HG03280 (cell line): ENCODE measurements around the gene PARP12.
"Not testable (repeated sequence)": the region's sequence is repeated elsewhere in the genome, so short reads cannot be mapped to it uniquely, and the experiment has no call there.

Experiments used
- ATAC-seq: cut with Tn5 transposase; IDR thresholded peaks from one replicate; pipeline ENCODE4 v1.9.1; 2021; ENCODE audit warnings: mild to moderate bottlenecking, moderate library complexity; ENCODE audit not compliant: unreplicated experiment

The PARP12 gene, protein sequence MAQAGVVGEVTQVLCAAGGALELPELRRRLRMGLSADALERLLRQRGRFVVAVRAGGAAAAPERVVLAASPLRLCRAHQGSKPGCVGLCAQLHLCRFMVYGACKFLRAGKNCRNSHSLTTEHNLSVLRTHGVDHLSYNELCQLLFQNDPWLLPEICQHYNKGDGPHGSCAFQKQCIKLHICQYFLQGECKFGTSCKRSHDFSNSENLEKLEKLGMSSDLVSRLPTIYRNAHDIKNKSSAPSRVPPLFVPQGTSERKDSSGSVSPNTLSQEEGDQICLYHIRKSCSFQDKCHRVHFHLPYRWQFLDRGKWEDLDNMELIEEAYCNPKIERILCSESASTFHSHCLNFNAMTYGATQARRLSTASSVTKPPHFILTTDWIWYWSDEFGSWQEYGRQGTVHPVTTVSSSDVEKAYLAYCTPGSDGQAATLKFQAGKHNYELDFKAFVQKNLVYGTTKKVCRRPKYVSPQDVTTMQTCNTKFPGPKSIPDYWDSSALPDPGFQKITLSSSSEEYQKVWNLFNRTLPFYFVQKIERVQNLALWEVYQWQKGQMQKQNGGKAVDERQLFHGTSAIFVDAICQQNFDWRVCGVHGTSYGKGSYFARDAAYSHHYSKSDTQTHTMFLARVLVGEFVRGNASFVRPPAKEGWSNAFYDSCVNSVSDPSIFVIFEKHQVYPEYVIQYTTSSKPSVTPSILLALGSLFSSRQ

DNA sequence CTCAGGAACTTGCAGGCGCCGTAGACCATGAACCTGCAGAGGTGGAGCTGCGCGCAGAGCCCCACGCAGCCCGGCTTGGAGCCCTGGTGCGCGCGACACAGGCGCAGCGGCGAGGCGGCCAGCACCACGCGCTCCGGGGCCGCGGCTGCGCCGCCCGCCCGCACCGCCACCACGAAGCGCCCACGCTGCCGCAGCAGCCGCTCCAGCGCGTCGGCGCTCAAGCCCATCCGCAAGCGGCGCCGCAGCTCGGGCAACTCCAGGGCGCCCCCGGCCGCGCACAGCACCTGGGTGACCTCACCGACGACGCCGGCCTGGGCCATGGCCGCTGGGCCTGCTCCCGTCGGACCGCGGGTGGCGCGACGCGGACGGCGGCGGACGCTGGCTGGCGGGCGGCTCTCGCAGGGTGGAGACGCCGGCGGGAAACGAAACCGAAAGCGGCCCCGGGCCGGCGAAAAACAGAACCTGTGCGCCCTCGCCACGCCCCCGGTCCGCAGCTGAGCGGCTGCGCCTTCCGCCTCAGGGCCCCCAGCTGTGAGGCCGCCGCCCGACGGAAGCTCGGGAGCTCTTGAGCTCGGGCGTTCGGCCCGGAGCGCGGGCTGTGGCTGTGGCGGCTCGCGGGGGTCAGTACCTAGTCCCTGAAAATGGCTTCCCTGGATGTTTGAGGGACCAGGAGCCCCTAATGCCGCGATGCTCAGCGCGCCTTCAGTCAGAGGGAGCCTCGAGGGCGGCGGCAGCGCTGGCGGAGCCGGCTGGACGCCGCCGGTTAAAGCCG is at the start of gene PARP12:
Gene PARP12 (minus strand): TSS at position 424 of the 772 bp plus-strand sequence. CDS start 104 bp downstream, at position 320.
- ATAC-seq: peak; percentile 96

DNA sequence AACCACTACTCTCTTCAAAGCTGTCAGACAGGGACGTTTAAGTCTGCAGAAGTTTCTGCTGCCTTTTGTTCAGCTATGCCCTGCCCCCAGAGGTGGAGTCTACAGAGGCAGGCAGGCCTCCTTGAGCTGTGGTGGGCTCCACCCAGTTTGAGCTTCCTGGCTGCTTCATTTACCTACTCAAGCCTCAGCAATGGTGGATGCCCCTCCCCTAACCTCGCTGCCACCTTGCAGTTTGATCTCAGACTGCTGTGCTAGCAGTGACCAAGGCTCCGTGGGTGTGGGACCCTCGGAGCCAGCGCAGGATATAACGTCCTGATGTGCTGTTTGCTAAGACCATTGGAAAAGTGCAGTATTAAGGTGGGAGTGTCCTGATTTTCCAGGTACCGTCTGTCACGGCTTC is 46.0 kb upstream of the PARP12 start:
- not testable (repeated sequence) for ATAC-seq

GRCh38 chr7:140096459-140096858 is 33.7 kb upstream of the PARP12 start:
- ATAC-seq: no peak

- no peak for ATAC-seq
Observed at GRCh38 chr7:140093375-140093774, 30.6 kb upstream of the PARP12 start.

DNA sequence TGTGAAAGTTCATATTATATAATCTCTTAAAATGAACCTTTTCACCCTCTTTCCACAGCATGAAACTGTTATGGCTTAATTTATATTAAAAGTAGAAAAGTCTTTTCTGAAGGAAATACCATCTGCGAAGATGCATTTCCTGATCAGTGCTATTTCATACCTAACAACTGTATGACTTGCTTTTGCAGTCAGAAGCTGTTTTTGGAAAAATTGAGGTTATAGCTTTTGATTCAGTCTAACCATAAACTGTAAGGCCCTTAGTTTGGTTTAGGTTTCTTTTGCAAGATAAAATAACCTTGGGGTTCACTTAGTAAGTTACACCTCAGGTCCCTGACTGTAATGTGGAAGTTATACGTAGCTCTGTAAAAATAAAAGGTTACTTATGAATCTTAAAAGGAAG is 22.7 kb upstream of the PARP12 start:
- ATAC-seq: no peak

- ATAC-seq: peak; percentile 85
Observed at GRCh38 chr7:140084972-140085371, 22.2 kb upstream of the PARP12 start.

GRCh38 chr7:140084142-140084655 is 21.4 kb upstream of the PARP12 start:
- no peak for ATAC-seq

DNA sequence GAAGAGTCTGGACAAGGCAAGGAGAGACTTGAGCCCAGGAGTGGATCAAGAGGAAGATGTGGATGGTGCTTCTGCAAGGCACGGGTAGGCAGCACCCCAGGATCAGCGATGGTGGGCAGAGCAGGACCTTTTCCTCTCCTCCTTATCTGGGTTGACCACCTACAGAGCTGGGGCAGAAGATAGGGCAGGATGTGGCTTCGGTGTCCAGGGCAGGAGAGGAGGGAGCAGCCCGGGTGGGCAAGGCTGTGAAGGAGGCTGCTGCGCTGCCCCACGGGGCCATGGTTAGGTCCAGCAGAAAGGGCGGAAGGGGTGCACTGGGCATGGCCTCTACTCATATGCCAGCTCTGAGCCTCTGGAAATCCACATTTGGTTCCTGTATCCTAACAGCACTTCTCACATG is 20.0 kb upstream of the PARP12 start:
- no peak for ATAC-seq

- no peak for ATAC-seq
Observed at GRCh38 chr7:140081774-140082425, 19.1 kb upstream of the PARP12 start.

- ATAC-seq: no peak
Observed at GRCh38 chr7:140080919-140081318, 18.2 kb upstream of the PARP12 start.

GRCh38 chr7:140079121-140079536 is 16.4 kb upstream of the PARP12 start:
- ATAC-seq: no peak

DNA sequence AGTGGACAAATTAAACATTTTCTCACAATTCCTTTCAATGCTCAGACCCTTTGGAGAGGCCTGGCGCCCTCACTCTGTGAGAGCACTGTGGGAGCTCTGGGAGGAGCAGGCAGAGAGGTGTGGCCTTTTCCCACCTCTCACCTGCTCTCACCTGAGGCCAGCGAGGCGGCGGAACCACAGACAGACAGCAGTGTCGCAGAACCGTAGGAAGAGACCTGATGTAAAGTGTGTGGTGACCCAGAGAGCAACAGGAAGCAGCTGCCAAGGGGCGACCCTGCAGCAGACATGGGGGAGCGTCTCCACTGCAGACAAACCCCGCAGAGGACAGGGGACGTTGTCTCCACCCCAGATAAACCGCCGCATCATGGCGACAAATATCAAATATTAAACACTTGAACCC is 15.6 kb upstream of the PARP12 start:
- ATAC-seq: no peak

- no peak for ATAC-seq
Observed at GRCh38 chr7:140074780-140075179, 12.0 kb upstream of the PARP12 start.

- ATAC-seq: no peak
Observed at GRCh38 chr7:140070546-140070945, 7.8 kb upstream of the PARP12 start.

DNA sequence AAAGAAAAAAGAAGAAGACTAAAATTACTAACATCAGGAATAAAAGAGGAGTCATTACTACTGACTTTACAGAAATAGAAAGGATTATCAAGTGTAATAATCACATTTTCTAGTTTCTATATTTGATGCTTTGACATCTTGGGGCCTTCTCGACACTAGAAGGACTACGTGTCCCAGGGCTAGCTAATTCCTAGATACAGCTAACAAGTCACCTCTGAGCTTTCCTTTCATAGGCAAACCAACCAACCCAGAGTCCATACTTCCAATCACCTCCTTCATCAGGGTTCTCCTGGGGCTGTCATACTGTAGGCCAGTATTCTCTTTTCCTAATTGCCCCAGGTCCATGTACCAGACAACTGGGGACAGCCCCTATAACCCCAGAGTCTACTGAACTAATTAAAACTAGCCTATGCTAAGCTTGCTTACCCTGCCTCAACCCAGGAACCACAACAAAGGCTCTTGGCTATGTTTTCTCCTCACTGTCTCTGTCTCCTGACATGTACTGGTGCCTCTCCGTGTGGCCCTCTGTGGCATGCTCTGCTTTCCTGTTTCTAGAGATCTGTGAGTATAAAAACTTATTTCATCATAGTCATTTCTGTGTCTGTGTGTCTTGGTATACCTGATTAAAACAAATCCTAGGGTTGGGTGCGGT is 6.7 kb upstream of the PARP12 start:
- no peak for ATAC-seq

- no peak for ATAC-seq
Observed at GRCh38 chr7:140068033-140068432, 5.3 kb upstream of the PARP12 start.

DNA sequence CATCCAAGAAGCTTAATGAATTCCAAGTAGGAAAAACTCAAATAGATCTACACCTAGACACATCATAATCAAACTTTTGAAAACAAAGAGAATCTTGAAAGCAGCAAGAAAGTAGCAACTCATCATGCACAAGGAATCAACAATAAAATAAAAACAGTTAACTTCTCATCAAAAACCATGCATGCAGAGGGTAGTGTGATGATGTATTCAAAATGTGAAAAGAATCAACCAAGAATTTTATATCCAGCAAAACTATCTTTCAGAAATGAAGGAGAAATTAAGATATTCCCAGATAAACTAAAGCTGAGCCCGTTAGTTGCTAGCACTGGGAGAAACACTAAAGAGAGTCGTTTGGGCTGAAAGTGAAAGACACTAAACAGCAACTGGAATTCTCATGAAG is 4.3 kb upstream of the PARP12 start:
- no peak for ATAC-seq

GRCh38 chr7:140062118-140062527 is 628 bp downstream of the PARP12 start:
- peak; percentile 24 for ATAC-seq

DNA sequence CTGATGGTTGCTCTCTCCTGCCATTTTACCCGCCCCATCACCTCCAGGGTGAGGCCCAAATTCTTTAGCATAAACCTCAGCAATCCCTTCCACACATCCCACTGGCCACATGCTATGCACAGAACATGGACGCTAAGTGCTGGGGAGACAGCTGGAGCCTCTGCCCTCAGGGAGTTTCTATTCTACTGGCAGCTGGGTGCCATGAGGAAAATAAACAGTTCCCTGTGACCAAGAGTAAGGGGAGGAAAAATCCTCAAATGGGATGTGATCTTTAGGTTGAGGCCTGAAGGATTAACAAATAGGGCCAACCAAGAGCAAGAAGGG is 1.2 kb downstream of the PARP12 start:
- ATAC-seq: no peak
